Measurements from ENCODE around the gene MGAT3. TPM values are rescaled to one million over a fixed set of nuclear protein-coding genes. Genes with fewer than 3 reads are reported as not detected.
"Not testable (repeated sequence)": the region's sequence is repeated elsewhere in the genome, so short reads cannot be mapped to it uniquely, and the experiment has no call there.

Gene MGAT3, protein sequence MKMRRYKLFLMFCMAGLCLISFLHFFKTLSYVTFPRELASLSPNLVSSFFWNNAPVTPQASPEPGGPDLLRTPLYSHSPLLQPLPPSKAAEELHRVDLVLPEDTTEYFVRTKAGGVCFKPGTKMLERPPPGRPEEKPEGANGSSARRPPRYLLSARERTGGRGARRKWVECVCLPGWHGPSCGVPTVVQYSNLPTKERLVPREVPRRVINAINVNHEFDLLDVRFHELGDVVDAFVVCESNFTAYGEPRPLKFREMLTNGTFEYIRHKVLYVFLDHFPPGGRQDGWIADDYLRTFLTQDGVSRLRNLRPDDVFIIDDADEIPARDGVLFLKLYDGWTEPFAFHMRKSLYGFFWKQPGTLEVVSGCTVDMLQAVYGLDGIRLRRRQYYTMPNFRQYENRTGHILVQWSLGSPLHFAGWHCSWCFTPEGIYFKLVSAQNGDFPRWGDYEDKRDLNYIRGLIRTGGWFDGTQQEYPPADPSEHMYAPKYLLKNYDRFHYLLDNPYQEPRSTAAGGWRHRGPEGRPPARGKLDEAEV
- total RNA-seq = 10 to 100 TPM; 12.8 to 15.5 TPM

DNA sequence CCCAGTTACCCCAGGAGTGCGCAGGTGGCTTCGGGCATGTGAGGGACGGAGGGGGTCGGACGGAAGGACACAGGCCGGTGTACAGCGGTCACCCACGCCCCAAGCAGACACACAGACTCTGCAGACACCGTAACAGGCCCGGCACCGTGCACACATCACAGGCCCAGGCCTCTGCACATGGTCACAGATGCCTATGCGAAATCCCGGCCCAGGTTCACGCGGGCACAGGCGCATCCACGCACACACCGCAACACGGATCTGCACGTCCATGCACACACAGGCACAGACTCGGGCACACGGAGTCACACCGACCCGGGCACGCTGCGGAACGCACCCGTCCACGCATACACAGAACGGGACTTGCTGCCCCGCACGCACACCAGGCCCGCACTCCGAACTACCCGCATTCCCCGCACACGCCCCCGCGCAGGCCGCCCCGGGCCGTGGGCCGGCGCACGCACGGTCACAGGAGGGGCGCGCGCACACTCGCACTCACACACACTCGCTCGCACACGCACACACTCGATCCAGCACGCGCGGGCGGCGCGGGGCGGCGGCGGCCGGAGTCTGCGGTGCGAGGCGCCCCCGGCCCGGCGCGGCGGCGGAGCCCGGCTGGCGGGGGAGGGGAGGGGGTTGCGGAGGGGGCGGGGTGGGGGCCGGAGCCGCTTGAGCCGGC, at the start of gene MGAT3:
Gene MGAT3 (plus strand): TSS at position 491 of the 676 bp plus-strand sequence. CDS start 30,336 bp downstream, outside the sequence.
- H3K27me3 Mint-ChIP-seq = peaks cover 37% of the 10 kb centered on the region
- no peaks in the 10 kb centered on the region for H3K9me3 Mint-ChIP-seq
- H3K4me1 Mint-ChIP-seq = peaks cover 31% of the 10 kb centered on the region
- peak within 1 kb of the TSS; percentile 59 for H3K4me3 Mint-ChIP-seq
- H3K27ac Mint-ChIP-seq = no peak within 1 kb of the TSS
- H3K36me3 Mint-ChIP-seq (ENCODE audit: low read depth) = peaks cover 31% of the 10 kb centered on the region
- CTCF ChIA-PET = no interaction called here
- POLR2A ChIA-PET = no interaction called here
- no peak for DNase-seq

GRCh38 chr22:39408173-39408572, 48.6 kb upstream of the MGAT3 start:
- DNase-seq = no peak
- peaks cover 66% of the 10 kb centered on the region for H3K4me1 Mint-ChIP-seq
- H3K9me3 Mint-ChIP-seq = no peaks in the 10 kb centered on the region
- H3K27ac Mint-ChIP-seq = no peak overlapping the region
- no peaks in the 10 kb centered on the region for H3K27me3 Mint-ChIP-seq
- peaks cover 59% of the 10 kb centered on the region for H3K36me3 Mint-ChIP-seq (ENCODE audit: low read depth)
- ChIA-PET CTCF (interaction anchor here (1.3 kb wide), 1 partner anchor 8 kb away, joined by 5 read pairs; the partner anchor contains the start of gene TAB1), POLR2A (no interaction called here)
- H3K4me3 Mint-ChIP-seq = no peak overlapping the region

GRCh38 chr22:39408807-39409206, 48.0 kb upstream of the MGAT3 start:
- CTCF ChIA-PET = interaction anchor here (1.3 kb wide), 1 partner anchor 9 kb away, joined by 5 read pairs; the partner anchor contains the start of gene TAB1
- peaks cover 68% of the 10 kb centered on the region for H3K4me1 Mint-ChIP-seq
- H3K4me3 Mint-ChIP-seq = no peak overlapping the region

DNA sequence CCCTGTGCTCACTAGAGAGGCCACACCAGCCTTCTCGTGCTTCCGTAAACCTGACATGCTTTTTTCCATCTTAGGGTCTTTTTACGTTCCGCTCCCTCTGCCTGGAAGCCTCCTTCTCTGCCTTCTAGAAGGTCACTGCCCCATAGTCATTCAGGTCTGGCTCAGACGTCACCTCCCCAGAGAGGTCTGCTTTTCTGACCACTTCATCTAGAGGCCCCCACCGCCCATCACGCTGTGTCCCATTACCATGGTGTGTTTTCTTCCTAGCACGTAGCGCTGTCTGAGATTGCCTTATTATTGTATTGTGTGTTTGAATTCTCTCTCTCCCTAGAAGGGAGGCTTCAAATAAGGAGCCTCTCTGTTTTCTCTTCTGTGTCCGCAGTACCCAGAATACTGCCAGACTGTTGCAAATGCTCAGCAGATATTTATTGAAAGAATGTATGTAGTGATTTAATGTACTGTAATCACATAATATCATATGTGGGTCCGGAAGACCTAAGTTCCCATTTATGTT, 47.2 kb upstream of the MGAT3 start:
- H3K4me1 Mint-ChIP-seq = peaks cover 73% of the 10 kb centered on the region
- no peak for DNase-seq
- peaks cover 51% of the 10 kb centered on the region for H3K36me3 Mint-ChIP-seq (ENCODE audit: low read depth)
- no peaks in the 10 kb centered on the region for H3K9me3 Mint-ChIP-seq
- CTCF ChIA-PET = interaction anchor here (2.1 kb wide), 1 partner anchor 10 kb away, joined by 7 read pairs; the partner anchor contains the start of gene TAB1
- no peak overlapping the region for H3K4me3 Mint-ChIP-seq
- H3K27me3 Mint-ChIP-seq = no peaks in the 10 kb centered on the region
- POLR2A ChIA-PET = no interaction called here
- no peak overlapping the region for H3K27ac Mint-ChIP-seq

More at GRCh38 chr22:39408807-39409206, 48.0 kb upstream of the MGAT3 start:
- Mint-ChIP-seq H3K9me3 (no peaks in the 10 kb centered on the region), H3K36me3 (ENCODE audit: low read depth) (peaks cover 54% of the 10 kb centered on the region), H3K27me3 (no peaks in the 10 kb centered on the region), H3K27ac (no peak overlapping the region)
- DNase-seq = no peak
- POLR2A ChIA-PET = no interaction called here

DNA sequence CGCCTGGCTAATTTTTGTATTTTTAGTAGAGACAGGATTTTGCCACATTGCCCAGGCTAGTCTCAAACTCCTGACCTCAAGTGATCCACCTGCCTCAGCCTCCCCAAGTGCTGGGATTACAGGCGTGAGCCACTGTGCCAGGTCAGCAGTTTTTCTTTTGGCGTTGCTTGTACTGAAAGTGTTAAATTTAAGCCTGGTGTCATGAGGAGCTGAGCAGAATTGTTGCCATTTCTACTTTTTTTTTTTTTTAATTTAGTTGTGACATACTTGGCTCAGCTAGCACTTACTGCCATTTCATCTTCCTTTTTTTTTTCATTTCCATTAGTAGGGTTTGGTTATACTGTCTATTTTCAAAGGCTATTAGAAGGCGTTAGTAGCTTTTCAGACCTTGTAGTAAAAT, 46.5 kb upstream of the MGAT3 start:
- H3K27ac Mint-ChIP-seq = no peak overlapping the region
- CTCF ChIA-PET = interaction anchor here (0.8 to 2.1 kb wide), 3 partner anchors 10 to 28 kb away, joined by 3 to 7 read pairs (median 3); partner anchors contain the start of gene TAB1
- H3K36me3 Mint-ChIP-seq (ENCODE audit: low read depth) = peaks cover 47% of the 10 kb centered on the region
- DNase-seq = no peak
- H3K4me1 Mint-ChIP-seq = peaks cover 75% of the 10 kb centered on the region
- POLR2A ChIA-PET = no interaction called here
- H3K4me3 Mint-ChIP-seq = no peak overlapping the region
- H3K9me3 Mint-ChIP-seq = no peaks in the 10 kb centered on the region
- no peaks in the 10 kb centered on the region for H3K27me3 Mint-ChIP-seq

DNA sequence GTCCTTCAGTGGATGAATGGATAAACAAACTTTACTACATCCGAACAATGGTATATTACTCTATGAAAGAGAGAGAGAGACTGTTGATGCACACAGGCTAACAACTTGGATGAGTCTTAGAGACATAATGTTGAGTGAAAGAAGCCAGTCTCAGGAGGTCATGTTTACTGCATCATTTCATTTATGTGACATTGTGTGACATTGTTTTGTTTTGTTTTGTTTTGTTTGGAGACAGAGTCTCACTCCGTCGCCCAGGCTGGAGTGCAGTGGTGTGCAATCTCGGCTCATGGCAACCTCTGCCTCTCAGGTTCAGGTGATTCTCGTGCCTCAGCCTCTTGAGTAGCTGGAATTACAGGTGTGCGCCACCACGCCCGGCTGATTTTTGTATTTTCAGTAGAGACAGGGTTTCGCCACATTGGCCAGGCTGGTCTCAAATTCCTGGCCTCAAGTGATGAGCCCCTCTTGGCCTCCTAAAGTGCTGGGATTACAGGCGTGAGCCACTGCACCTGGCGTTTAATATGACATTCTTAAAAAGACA, 44.9 kb upstream of the MGAT3 start:
- Mint-ChIP-seq H3K4me1 (peaks cover 81% of the 10 kb centered on the region), H3K27ac (peak overlapping the region; percentile 92), H3K36me3 (ENCODE audit: low read depth) (peaks cover 49% of the 10 kb centered on the region), H3K4me3 (peak overlapping the region; percentile 51)
- CTCF ChIA-PET = interaction anchor here (0.7 to 2.1 kb wide), 4 partner anchors 12 to 504 kb away, joined by 3 to 9 read pairs (median 5); partner anchors contain the start of gene TAB1
- POLR2A ChIA-PET, H3K27me3 Mint-ChIP-seq, H3K9me3 Mint-ChIP-seq: not testable (repeated sequence)
- peak; percentile 20 for DNase-seq

- H3K4me1 Mint-ChIP-seq = peaks cover 71% of the 10 kb centered on the region
- ChIA-PET CTCF (interaction anchor here (0.6 to 2.9 kb wide), 3 partner anchors 14 to 44 kb away, joined by 4 to 24 read pairs (median 9); partner anchors contain the start of gene TAB1), POLR2A (interaction anchor here (0.8 kb wide), 1 partner anchor 19 kb away, joined by 3 read pairs; no protein-coding TSS in a partner anchor)
- H3K9me3 Mint-ChIP-seq, DNase-seq, H3K27me3 Mint-ChIP-seq: not testable (repeated sequence)
- H3K36me3 Mint-ChIP-seq (ENCODE audit: low read depth) = peaks cover 45% of the 10 kb centered on the region
- peak overlapping the region; percentile 51 for H3K4me3 Mint-ChIP-seq
- H3K27ac Mint-ChIP-seq = peak overlapping the region; percentile 92
These were observed 43.6 kb upstream of the MGAT3 start for GRCh38 chr22:39413204-39413603.

DNA sequence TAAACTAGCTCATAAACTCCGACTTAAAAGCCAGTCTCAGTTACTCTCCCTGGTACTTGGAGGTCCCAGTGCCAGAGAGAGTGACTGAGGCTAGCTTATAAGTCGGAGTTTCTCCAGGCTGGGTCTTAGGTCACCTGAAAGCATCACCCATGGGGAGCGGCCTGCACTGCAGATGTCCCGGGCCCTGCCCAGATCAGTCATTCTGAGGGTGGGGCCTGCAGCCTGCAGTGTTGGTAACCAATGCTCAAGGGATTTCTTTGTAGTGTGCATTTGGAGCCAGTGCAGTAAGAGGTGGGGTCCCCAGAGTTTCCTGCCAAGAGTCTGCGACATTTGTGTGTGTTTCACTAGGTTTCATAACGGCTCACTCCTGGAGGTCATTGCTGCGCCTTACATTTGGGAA, 42.4 kb upstream of the MGAT3 start:
- ChIA-PET POLR2A (interaction anchor here (0.6 kb wide), 1 partner anchor 67 kb away, joined by 4 read pairs; no protein-coding TSS in a partner anchor), CTCF (interaction anchor here (2.9 kb wide), 1 partner anchor 15 kb away, joined by 24 read pairs; the partner anchor contains the start of gene TAB1)
- Mint-ChIP-seq H3K4me3 (peak overlapping the region; percentile 30), H3K4me1 (peaks cover 63% of the 10 kb centered on the region), H3K27me3 (no peaks in the 10 kb centered on the region), H3K36me3 (ENCODE audit: low read depth) (peaks cover 50% of the 10 kb centered on the region), H3K9me3 (no peaks in the 10 kb centered on the region), H3K27ac (peak overlapping the region; percentile 92)
- peak; percentile 34 for DNase-seq

DNA sequence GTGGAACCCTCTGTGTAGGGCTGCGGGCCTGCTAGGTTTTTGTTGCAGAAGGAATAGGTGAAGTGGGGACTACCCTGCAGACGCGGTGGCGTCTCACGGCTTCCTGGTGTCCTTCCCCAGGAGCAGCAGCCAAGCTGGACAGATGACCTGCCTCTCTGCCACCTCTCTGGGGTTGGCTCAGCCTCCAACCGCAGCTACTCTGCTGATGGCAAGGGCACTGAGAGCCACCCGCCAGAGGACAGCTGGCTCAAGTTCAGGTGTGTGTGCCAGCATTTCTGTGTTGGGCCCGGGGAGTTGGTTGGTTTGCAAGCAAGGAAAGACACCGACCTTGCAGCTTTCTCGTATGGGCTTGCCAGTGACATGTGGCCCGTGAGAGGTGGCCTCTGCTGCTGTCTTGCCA, 41.9 kb upstream of the MGAT3 start:
- POLR2A ChIA-PET = no interaction called here
- H3K4me1 Mint-ChIP-seq = peaks cover 58% of the 10 kb centered on the region

GRCh38 chr22:39415506-39415905, 41.3 kb upstream of the MGAT3 start:
- DNase-seq = no peak
- H3K27ac Mint-ChIP-seq = no peak overlapping the region
- H3K9me3 Mint-ChIP-seq = no peaks in the 10 kb centered on the region
- H3K4me3 Mint-ChIP-seq = no peak overlapping the region
- CTCF ChIA-PET = interaction anchor here (0.6 to 2.9 kb wide), 2 partner anchors 16 to 953 kb away, joined by 3 to 24 read pairs; partner anchors contain the start of gene TAB1
- POLR2A ChIA-PET = no interaction called here
- H3K36me3 Mint-ChIP-seq (ENCODE audit: low read depth) = peaks cover 50% of the 10 kb centered on the region
- peaks cover 57% of the 10 kb centered on the region for H3K4me1 Mint-ChIP-seq
- no peaks in the 10 kb centered on the region for H3K27me3 Mint-ChIP-seq

More for the DNA sequence above, 41.9 kb upstream of the MGAT3 start:
- Mint-ChIP-seq H3K36me3 (ENCODE audit: low read depth) (peaks cover 50% of the 10 kb centered on the region), H3K9me3 (no peaks in the 10 kb centered on the region), H3K27me3 (no peaks in the 10 kb centered on the region), H3K27ac (peak overlapping the region; percentile 92), H3K4me3 (no peak overlapping the region)
- CTCF ChIA-PET = interaction anchor here (2.9 kb wide), 1 partner anchor 16 kb away, joined by 24 read pairs; the partner anchor contains the start of gene TAB1
- no peak for DNase-seq

DNA sequence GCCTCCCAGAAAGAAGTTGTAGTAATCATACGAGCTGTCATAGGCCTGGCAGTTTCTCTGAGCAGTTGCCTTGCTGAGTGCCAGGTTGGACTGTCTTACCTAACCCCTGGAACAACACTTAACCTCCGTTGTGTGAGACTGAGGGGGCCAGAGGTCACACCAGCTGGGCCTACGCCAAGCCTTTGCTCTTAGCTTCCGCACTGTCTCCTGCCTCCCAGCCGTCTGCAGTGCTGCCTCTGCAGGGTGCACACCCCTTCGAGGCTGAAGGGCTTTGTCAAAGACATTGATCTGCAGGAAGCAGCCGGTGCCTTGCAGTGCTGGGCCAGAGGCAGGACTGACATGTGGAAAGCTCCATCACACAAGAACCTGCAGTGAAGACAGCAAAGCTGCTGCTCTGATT, 40.5 kb upstream of the MGAT3 start:
- H3K4me3 Mint-ChIP-seq = no peak overlapping the region
- H3K4me1 Mint-ChIP-seq = peaks cover 49% of the 10 kb centered on the region
- DNase-seq = peak; percentile 42
- peaks cover 50% of the 10 kb centered on the region for H3K36me3 Mint-ChIP-seq (ENCODE audit: low read depth)
- no peaks in the 10 kb centered on the region for H3K27me3 Mint-ChIP-seq
- peak overlapping the region; percentile 75 for H3K27ac Mint-ChIP-seq
- ChIA-PET CTCF (interaction anchor here (0.6 to 2.9 kb wide), 3 partner anchors 17 to 952 kb away, joined by 3 to 24 read pairs (median 3); partner anchors contain the start of gene TAB1), POLR2A (no interaction called here)
- H3K9me3 Mint-ChIP-seq = no peaks in the 10 kb centered on the region

DNA sequence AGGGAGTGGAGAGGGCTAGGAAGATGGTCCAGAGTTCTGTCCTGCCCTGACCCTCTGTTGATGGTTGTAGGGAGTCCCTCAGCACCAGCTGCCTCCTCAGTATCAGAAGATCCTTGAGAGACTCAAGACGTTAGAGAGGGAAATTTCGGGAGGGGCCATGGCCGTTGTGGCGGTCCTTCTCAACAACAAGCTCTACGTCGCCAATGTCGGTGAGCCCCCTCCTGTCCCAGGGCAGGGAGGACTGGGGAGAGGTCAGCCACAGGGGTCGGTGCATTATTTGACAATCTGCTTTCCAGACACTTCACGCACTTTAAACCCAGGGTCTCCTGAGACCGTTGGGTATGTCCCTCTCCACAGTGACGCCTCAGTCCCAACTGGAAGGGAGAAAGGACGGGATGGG, 39.2 kb upstream of the MGAT3 start:
- H3K27ac Mint-ChIP-seq = no peak overlapping the region
- ChIA-PET CTCF (no interaction called here), POLR2A (no interaction called here)
- no peak overlapping the region for H3K4me3 Mint-ChIP-seq
- DNase-seq = no peak
- H3K4me1 Mint-ChIP-seq = peaks cover 38% of the 10 kb centered on the region
- no peaks in the 10 kb centered on the region for H3K27me3 Mint-ChIP-seq
- H3K9me3 Mint-ChIP-seq = no peaks in the 10 kb centered on the region
- H3K36me3 Mint-ChIP-seq (ENCODE audit: low read depth) = peaks cover 53% of the 10 kb centered on the region

All from activated CD4-positive, alpha-beta T cell treated with anti-CD3 and anti-CD28 coated beads, Interleukin-2, amount 10 ng/mL, durations not matched to agents 7 days and 5 days (primary cell).